Measurements from ENCODE around the gene TRIM38.
A peak's percentile ranks its signal among the peaks of the same experiment; 100 is the strongest.

The TRIM38 gene

GRCh38 chr6:26026833-26027490, 64.4 kb downstream of the TRIM38 start (continued):
- TF ChIP-seq ZNF214 (tag by site-specific recombination; IDR thresholded peaks at IDR 0.05; ENCODE audit: borderline replicate concordance), result no peak
- TF ChIP-seq ZNF473 (tag by site-specific recombination; IDR thresholded peaks at IDR 0.05), result no peak
- no peak for TF ChIP-seq ZNF747 (tag by site-specific recombination; IDR thresholded peaks at IDR 0.05)
- TF ChIP-seq TCF7L2 (IDR thresholded peaks at IDR 0.05; ENCODE audit: borderline replicate concordance, low read depth, low read length), result peak; percentile 65; the same call in 1 of the 2 replicates
- TF ChIP-seq ZBTB1 (tag by site-specific recombination; IDR thresholded peaks at IDR 0.05), result no peak
- TF ChIP-seq ZNF792 (tag by site-specific recombination; IDR thresholded peaks at IDR 0.05), result peak; percentile 49; the same call in 1 of the 2 replicates
- peak; percentile 23; the same call in 1 of the 2 replicates for TF ChIP-seq MZF1 (tag by site-specific recombination; IDR thresholded peaks at IDR 0.05; ENCODE audit: borderline replicate concordance)
- TF ChIP-seq ZNF174 (tag by site-specific recombination; IDR thresholded peaks at IDR 0.05), result no peak
- no peak for TF ChIP-seq ZNF23 (tag by site-specific recombination; IDR thresholded peaks at IDR 0.05; ENCODE audit: borderline replicate concordance)
- TF ChIP-seq ZNF510 (tag by site-specific recombination; IDR thresholded peaks at IDR 0.05; ENCODE audit: insufficient replicate concordance), result no peak
- no peak for TF ChIP-seq ZNF37A (tag by site-specific recombination; IDR thresholded peaks at IDR 0.05)
- no peak for TF ChIP-seq ZNF530 (tag by site-specific recombination; IDR thresholded peaks at IDR 0.05; ENCODE audit: low read depth)
- no peak; the same call in 1 of the 2 replicates for TF ChIP-seq REST (tag by site-specific recombination; IDR thresholded peaks at IDR 0.05)
- TF ChIP-seq ZNF366 (tag by site-specific recombination; conservative IDR thresholded peaks at IDR 0.05), result peak; percentile 75
- TF ChIP-seq, protein P1, sequence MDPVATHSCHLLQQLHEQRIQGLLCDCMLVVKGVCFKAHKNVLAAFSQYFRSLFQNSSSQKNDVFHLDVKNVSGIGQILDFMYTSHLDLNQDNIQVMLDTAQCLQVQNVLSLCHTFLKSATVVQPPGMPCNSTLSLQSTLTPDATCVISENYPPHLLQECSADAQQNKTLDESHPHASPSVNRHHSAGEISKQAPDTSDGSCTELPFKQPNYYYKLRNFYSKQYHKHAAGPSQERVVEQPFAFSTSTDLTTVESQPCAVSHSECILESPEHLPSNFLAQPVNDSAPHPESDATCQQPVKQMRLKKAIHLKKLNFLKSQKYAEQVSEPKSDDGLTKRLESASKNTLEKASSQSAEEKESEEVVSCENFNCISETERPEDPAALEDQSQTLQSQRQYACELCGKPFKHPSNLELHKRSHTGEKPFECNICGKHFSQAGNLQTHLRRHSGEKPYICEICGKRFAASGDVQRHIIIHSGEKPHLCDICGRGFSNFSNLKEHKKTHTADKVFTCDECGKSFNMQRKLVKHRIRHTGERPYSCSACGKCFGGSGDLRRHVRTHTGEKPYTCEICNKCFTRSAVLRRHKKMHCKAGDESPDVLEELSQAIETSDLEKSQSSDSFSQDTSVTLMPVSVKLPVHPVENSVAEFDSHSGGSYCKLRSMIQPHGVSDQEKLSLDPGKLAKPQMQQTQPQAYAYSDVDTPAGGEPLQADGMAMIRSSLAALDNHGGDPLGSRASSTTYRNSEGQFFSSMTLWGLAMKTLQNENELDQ (tag by site-specific recombination; IDR thresholded peaks at IDR 0.05; ENCODE audit: low read depth), result no peak
- TF ChIP-seq PBX3 (CRISPR knock-in tag; IDR thresholded peaks at IDR 0.05), result no peak
- TF ChIP-seq KLF1 (tag by site-specific recombination; IDR thresholded peaks at IDR 0.05), result peak; percentile 51; the same call in 1 of the 2 replicates
- TF ChIP-seq, protein P2, sequence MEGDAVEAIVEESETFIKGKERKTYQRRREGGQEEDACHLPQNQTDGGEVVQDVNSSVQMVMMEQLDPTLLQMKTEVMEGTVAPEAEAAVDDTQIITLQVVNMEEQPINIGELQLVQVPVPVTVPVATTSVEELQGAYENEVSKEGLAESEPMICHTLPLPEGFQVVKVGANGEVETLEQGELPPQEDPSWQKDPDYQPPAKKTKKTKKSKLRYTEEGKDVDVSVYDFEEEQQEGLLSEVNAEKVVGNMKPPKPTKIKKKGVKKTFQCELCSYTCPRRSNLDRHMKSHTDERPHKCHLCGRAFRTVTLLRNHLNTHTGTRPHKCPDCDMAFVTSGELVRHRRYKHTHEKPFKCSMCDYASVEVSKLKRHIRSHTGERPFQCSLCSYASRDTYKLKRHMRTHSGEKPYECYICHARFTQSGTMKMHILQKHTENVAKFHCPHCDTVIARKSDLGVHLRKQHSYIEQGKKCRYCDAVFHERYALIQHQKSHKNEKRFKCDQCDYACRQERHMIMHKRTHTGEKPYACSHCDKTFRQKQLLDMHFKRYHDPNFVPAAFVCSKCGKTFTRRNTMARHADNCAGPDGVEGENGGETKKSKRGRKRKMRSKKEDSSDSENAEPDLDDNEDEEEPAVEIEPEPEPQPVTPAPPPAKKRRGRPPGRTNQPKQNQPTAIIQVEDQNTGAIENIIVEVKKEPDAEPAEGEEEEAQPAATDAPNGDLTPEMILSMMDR (tag by site-specific recombination; IDR thresholded peaks at IDR 0.05), result no peak
- TF ChIP-seq, protein P3, sequence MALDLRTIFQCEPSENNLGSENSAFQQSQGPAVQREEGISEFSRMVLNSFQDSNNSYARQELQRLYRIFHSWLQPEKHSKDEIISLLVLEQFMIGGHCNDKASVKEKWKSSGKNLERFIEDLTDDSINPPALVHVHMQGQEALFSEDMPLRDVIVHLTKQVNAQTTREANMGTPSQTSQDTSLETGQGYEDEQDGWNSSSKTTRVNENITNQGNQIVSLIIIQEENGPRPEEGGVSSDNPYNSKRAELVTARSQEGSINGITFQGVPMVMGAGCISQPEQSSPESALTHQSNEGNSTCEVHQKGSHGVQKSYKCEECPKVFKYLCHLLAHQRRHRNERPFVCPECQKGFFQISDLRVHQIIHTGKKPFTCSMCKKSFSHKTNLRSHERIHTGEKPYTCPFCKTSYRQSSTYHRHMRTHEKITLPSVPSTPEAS (tag by site-specific recombination; IDR thresholded peaks at IDR 0.05), result 0 out of 2 replicates have a peak, but pooled peaks have one; percentile 30
- peak; percentile 51 for TF ChIP-seq PRDM10 (tag by site-specific recombination; IDR thresholded peaks at IDR 0.05)
- TF ChIP-seq ZNF670 (tag by site-specific recombination; IDR thresholded peaks at IDR 0.05; ENCODE audit: low read depth), result no peak
- TF ChIP-seq ZNF175 (tag by site-specific recombination; IDR thresholded peaks at IDR 0.05), result no peak
- 0 out of 2 replicates have a peak, but pooled peaks have one; percentile 10 for TF ChIP-seq ZBTB44 (tag by site-specific recombination; IDR thresholded peaks at IDR 0.05)
